Measurements from ENCODE around the gene TTBK1.

TTBK1 gene

GRCh38 chr6:43256670-43257366, 13.5 kb downstream of the TTBK1 start:
- H3K4me1 Mint-ChIP-seq (ENCODE audit: low read depth) = peaks cover 15% of the 10 kb centered on the region
- H3K27me3 Mint-ChIP-seq (ENCODE audit: low read depth) = peaks cover 9% of the 10 kb centered on the region
- no peaks in the 10 kb centered on the region for H3K9me3 Mint-ChIP-seq
- H3K4me3 Mint-ChIP-seq = no peak overlapping the region
- H3K36me3 Mint-ChIP-seq (ENCODE audit: low read depth) = no peaks in the 10 kb centered on the region
- no peak overlapping the region for H3K27ac Mint-ChIP-seq

- no peaks in the 10 kb centered on the region for H3K9me3 Mint-ChIP-seq
- no peak overlapping the region for H3K4me3 Mint-ChIP-seq
- peak overlapping the region; percentile 13 for H3K27ac Mint-ChIP-seq
- peaks cover 15% of the 10 kb centered on the region for H3K4me1 Mint-ChIP-seq (ENCODE audit: low read depth)
- peaks cover 5% of the 10 kb centered on the region for H3K27me3 Mint-ChIP-seq (ENCODE audit: low read depth)
- no peaks in the 10 kb centered on the region for H3K36me3 Mint-ChIP-seq (ENCODE audit: low read depth)
Measured at GRCh38 chr6:43257367-43258145, 14.3 kb downstream of the TTBK1 start.

- Mint-ChIP-seq H3K4me3 (no peak overlapping the region), H3K36me3 (ENCODE audit: low read depth) (no peaks in the 10 kb centered on the region), H3K27ac (no peak overlapping the region), H3K27me3 (ENCODE audit: low read depth) (no peaks in the 10 kb centered on the region), H3K9me3 (no peaks in the 10 kb centered on the region), H3K4me1 (ENCODE audit: low read depth) (peaks cover 15% of the 10 kb centered on the region)
Measured at GRCh38 chr6:43258180-43258579, 14.9 kb downstream of the TTBK1 start.

DNA sequence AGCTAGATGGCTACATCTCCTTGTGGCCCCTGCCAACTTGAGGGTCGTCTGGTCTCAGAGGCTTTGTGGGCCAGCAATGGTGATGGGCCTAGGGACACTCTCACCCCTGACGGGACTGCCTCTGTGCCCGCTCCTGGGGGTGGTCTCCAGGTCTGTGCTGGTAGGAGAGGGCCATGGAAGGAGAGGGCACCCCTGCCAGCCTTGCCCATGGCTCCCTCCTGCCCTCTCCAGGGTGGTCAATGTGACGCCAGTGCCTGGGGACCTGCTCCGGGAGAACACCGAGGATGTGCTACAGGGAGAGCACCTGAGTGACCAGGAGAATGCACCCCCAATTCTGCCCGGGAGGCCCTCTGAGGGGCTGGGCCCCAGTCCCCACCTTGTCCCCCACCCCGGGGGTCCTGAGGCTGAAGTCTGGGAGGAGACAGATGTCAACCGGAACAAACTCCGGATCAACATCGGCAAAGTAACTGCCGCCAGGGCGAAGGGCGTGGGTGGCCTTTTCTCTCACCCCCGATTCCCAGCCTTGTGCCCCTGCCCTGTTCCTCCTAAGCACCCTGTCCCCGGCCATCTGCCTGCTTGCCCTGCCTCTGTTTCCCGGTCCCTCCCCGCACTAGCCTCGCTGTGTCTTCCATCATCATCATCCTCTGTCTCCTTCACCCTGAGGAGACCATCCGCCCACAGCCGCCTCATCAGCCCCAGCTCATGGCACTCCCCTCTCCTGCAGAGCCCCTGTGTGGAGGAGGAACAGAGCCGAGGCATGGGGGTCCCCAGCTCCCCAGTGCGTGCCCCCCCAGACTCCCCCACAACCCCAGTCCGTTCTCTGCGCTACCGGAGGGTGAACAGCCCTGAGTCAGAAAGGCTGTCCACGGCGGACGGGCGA, 15.8 kb downstream of the TTBK1 start:
- H3K4me3 Mint-ChIP-seq = no peak overlapping the region
- peaks cover 4% of the 10 kb centered on the region for H3K27me3 Mint-ChIP-seq (ENCODE audit: low read depth)
- peaks cover 14% of the 10 kb centered on the region for H3K4me1 Mint-ChIP-seq (ENCODE audit: low read depth)
- H3K27ac Mint-ChIP-seq = no peak overlapping the region
- no peaks in the 10 kb centered on the region for H3K36me3 Mint-ChIP-seq (ENCODE audit: low read depth)
- no peaks in the 10 kb centered on the region for H3K9me3 Mint-ChIP-seq

GRCh38 chr6:43260791-43261190, 17.5 kb downstream of the TTBK1 start:
- H3K36me3 Mint-ChIP-seq (ENCODE audit: low read depth) = no peaks in the 10 kb centered on the region
- no peaks in the 10 kb centered on the region for H3K9me3 Mint-ChIP-seq
- H3K27me3 Mint-ChIP-seq (ENCODE audit: low read depth) = peaks cover 9% of the 10 kb centered on the region
- H3K4me3 Mint-ChIP-seq = no peak overlapping the region
- H3K27ac Mint-ChIP-seq = no peak overlapping the region
- peaks cover 10% of the 10 kb centered on the region for H3K4me1 Mint-ChIP-seq (ENCODE audit: low read depth)

DNA sequence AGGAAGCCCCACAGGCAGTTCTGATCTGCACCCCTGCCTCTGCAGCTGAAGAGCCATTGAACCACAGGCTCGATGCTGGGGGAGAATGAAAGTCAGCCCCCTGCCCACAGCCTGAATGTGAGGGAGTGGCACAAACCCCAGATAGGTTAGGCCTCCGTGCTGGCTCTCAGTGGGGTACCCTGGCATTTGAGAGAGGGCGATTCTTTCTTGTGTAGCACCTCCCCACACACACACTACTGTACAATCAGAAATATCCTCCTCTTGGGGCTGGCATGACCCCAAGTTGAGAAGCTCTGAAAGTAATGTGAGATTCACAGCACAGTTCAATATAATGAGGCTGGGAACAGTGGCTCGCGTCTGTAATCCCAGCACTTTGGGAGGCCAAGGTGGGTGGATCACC, 17.9 kb downstream of the TTBK1 start:
- Mint-ChIP-seq H3K27ac (no peak overlapping the region), H3K27me3 (ENCODE audit: low read depth) (peaks cover 9% of the 10 kb centered on the region), H3K4me3 (no peak overlapping the region), H3K9me3 (no peaks in the 10 kb centered on the region), H3K36me3 (ENCODE audit: low read depth) (no peaks in the 10 kb centered on the region), H3K4me1 (ENCODE audit: low read depth) (peaks cover 10% of the 10 kb centered on the region)

DNA sequence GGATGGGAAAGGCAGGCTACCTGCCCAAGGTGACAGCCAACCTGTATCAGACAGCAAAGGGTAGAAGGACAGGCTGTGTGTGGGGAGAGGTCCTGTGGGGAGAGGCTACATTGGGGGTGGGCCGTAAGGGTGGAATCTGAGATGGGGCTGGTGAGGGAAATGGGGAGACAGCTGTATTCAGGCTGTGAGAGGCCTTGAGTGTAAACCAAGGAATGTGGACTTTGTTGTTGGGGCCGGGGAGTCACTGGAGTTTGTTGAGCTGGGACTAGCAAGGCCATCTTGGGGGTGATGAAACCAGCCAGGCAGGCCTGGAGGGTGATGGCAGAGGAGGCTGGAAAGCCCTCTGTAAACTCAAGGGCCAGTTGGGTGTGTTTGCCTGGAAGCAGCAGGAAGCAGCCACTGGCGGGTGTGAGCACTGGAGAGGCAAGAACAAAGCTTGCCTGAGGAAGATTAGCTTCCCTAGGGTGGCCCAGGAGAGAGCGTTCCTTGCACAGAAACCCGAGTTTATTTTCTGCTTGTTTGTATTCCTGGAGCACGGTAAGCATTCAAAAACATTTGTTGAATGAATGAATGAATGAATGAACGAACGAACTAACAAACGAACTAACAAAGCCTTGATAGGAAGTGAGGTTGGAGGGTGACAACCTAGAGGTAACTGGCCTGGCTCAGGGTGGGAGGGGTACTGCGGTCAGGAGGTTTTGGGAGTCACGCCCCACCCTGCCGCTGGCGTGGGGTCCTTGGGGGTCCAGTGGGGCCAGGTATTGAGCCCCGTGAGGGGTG, 18.9 kb downstream of the TTBK1 start:
- H3K4me3 Mint-ChIP-seq = no peak overlapping the region

GRCh38 chr6:43262780-43263313, 19.6 kb downstream of the TTBK1 start:
- Mint-ChIP-seq H3K27ac (no peak overlapping the region), H3K4me1 (ENCODE audit: low read depth) (no peaks in the 10 kb centered on the region), H3K36me3 (ENCODE audit: low read depth) (no peaks in the 10 kb centered on the region), H3K9me3 (no peaks in the 10 kb centered on the region), H3K4me3 (no peak overlapping the region), H3K27me3 (ENCODE audit: low read depth) (peaks cover 21% of the 10 kb centered on the region)

More for the DNA sequence above, 18.9 kb downstream of the TTBK1 start:
- Mint-ChIP-seq H3K27me3 (ENCODE audit: low read depth) (peaks cover 14% of the 10 kb centered on the region), H3K4me1 (ENCODE audit: low read depth) (peaks cover 5% of the 10 kb centered on the region), H3K36me3 (ENCODE audit: low read depth) (no peaks in the 10 kb centered on the region), H3K9me3 (no peaks in the 10 kb centered on the region), H3K27ac (no peak overlapping the region)

DNA sequence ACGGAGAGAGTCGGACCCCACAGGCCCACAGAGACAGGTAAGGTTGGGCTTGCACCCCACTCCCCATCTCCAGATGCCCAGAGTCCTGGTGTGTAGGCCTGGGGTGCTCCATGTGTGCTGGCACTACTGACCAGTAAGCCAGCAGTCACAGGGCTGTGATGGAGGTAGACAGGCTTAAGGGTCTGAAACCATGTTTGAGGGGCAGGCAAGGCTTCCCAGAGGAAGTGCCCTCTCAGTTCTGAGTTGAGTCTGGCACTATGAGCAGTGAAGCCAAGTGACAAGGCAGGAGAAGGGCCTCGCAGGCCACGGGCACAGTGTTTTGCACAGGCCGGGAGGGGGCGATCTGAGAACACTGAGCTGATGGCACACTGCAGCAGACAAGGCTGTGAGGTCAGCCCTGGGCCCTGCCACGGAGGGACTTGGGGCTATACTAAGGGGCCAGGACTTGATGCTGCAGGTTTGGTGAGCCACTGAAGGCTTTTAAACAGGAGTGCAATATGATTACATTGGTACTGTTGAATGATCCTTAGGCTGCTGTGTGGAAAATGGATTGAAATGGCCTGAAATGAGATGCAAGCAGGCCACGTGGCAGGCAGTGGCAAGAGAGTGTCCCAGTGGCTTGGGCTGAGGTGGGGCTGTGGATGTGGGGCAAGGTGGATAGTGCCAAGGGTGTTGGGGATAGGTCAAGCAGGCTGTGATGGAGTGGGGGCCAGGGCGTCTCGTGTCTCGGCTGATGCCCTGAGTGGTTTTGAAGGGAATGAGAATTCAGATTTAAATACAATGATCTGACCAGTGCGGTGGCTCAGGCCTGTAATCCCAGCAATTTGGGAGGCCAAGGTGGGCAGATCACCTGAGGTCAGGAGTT, 20.3 kb downstream of the TTBK1 start:
- Mint-ChIP-seq H3K9me3 (no peaks in the 10 kb centered on the region), H3K27me3 (ENCODE audit: low read depth) (peaks cover 28% of the 10 kb centered on the region), H3K36me3 (ENCODE audit: low read depth) (no peaks in the 10 kb centered on the region), H3K4me3 (no peak overlapping the region), H3K27ac (no peak overlapping the region), H3K4me1 (ENCODE audit: low read depth) (no peaks in the 10 kb centered on the region)

GRCh38 chr6:43264599-43265145, 21.4 kb downstream of the TTBK1 start:
- Mint-ChIP-seq H3K27me3 (ENCODE audit: low read depth) (peaks cover 36% of the 10 kb centered on the region), H3K36me3 (ENCODE audit: low read depth) (no peaks in the 10 kb centered on the region), H3K4me1 (ENCODE audit: low read depth) (peaks cover 3% of the 10 kb centered on the region), H3K4me3 (no peak overlapping the region), H3K9me3 (no peaks in the 10 kb centered on the region), H3K27ac (no peak overlapping the region)

GRCh38 chr6:43265564-43265963, 22.3 kb downstream of the TTBK1 start:
- Mint-ChIP-seq H3K27ac (no peak overlapping the region), H3K27me3 (ENCODE audit: low read depth) (peaks cover 43% of the 10 kb centered on the region), H3K4me1 (ENCODE audit: low read depth) (peaks cover 5% of the 10 kb centered on the region), H3K4me3 (no peak overlapping the region), H3K36me3 (ENCODE audit: low read depth) (no peaks in the 10 kb centered on the region), H3K9me3 (no peaks in the 10 kb centered on the region)

- no peaks in the 10 kb centered on the region for H3K9me3 Mint-ChIP-seq
- no peaks in the 10 kb centered on the region for H3K36me3 Mint-ChIP-seq (ENCODE audit: low read depth)
- H3K4me3 Mint-ChIP-seq = no peak overlapping the region
- H3K27me3 Mint-ChIP-seq (ENCODE audit: low read depth) = peaks cover 62% of the 10 kb centered on the region
- peaks cover 5% of the 10 kb centered on the region for H3K4me1 Mint-ChIP-seq (ENCODE audit: low read depth)
- no peak overlapping the region for H3K27ac Mint-ChIP-seq
Measured at GRCh38 chr6:43267619-43268354, 24.5 kb downstream of the TTBK1 start.
